BJ (cell line): ENCODE data around the gene TACC2. TPM values are rescaled to one million over a fixed set of nuclear protein-coding genes. Genes with fewer than 3 reads are reported as not detected.

ENCODE experiments used
- CTCF ChIA-PET: fragments of 350-600 bp; formaldehyde crosslinking; extraction: SDS; loops from one replicate; lab custom pipeline; 2021; ENCODE audit warnings: antibody characterized with exemption, inconsistent platforms; lab: Yijun Ruan, JAX
- POLR2A ChIA-PET: fragments of 300-600 bp; sonication (Branson Sonifier 250); formaldehyde crosslinking; extraction: SDS; loops from one replicate; lab custom pipeline; 2021; ENCODE audit warnings: antibody characterized with exemption; lab: Charles Lee
- DNase-seq: peaks from one replicate; pipeline ENCODE4 v3.0.0-alpha.2; 2011; ENCODE audit warnings: low read depth
- H3K27me3 ChIP-seq: 2 replicates; pipeline ENCODE4 v1.6.0; 2011; ENCODE audit warnings: low read length; ENCODE audit not compliant: control insufficient read depth, insufficient read depth
- H3K36me3 ChIP-seq: 2 replicates; pipeline ENCODE4 v1.5.1; 2011; ENCODE audit warnings: low read length; ENCODE audit not compliant: control insufficient read depth, insufficient read depth
- H3K4me3 ChIP-seq: 2 replicates; pipeline ENCODE4 v1.5.1; 2011; ENCODE audit warnings: low read depth, mild to moderate bottlenecking, control low read depth, low read length
- CTCF ChIP-seq: IDR thresholded peaks from 2 replicates; pipeline ENCODE4 v1.5.1; 2011; ENCODE audit warnings: low read depth, mild to moderate bottlenecking, control low read depth, inconsistent platforms, low read length, moderate library complexity; ENCODE audit not compliant: insufficient read depth
- polyA plus RNA-seq: library from polyadenylated mRNA; depleted of rRNA; stranded (reverse); fragments of >200 nt; gene quantifications from 2 replicates; pipeline ENCODE4 v1.2.3, GENCODE V29; 2011

TACC2 gene
- polyA plus RNA-seq, 1 experiment = 10.4 TPM

DNA sequence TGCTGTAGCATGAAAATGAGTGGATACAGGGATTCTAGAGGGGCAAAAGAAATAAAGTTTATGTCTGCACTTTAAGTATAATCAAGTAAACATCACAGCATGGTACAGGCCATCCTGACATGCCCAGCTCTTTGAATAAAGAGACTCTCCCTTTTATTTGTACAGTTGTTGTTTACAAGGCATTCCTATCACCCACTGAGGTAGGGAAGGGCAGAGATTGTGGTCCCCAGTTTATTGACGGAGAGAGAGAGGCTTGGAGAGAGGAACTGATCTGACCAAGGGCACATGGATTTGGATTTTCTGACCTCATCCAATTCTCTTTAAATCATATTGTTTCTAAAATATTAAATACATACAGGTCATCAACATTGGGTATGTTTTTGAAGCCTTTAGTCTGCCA, 53.9 kb downstream of the TACC2 start:
- POLR2A ChIA-PET = no interaction called here
- Histone ChIP-seq H3K4me3 (no peak overlapping the region), H3K36me3 (no peaks in the 10 kb centered on the region), H3K27me3 (peaks cover 7% of the 10 kb centered on the region)
- no peak for DNase-seq
- CTCF ChIA-PET = interaction anchor here (0.8 to 1.6 kb wide), 3 partner anchors 9 to 12 kb away, joined by 3 to 10 read pairs (median 4); no protein-coding TSS in a partner anchor
- no peak for TF ChIP-seq CTCF

DNA sequence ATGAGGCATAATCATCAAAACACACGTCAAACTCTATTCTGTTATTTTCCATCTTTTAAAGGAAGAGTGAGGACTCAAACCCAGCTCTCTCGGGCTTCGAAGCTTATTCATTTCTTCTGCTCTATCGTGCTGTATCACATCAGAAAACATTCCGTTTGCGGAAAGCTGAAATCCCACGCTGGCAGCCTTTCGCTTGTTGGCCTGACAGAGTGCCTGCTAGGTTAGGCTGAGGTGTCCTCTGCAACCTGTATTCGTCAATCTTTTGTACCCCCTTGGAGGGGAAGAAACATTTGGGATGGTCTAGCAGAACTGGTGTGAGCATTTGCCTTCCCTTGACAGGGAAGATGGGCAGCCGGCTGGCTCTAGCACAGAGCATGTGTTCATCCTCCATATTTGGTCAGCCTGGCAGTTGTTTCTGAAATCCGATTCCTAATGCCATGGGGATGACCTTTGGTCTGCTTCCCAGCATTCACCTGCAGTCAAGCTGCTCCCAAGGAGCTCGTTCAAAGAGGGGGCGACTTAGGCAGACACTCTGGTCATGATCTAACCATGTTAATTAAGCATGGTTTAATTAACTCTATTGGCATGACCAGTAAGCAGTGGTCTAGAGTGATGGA, 55.2 kb downstream of the TACC2 start:
- TF ChIP-seq CTCF = no peak
- no peak overlapping the region for H3K4me3 ChIP-seq
- DNase-seq = no peak
- peaks cover 7% of the 10 kb centered on the region for H3K27me3 ChIP-seq
- no peaks in the 10 kb centered on the region for H3K36me3 ChIP-seq
- CTCF ChIA-PET = no interaction called here
- POLR2A ChIA-PET = no interaction called here

DNA sequence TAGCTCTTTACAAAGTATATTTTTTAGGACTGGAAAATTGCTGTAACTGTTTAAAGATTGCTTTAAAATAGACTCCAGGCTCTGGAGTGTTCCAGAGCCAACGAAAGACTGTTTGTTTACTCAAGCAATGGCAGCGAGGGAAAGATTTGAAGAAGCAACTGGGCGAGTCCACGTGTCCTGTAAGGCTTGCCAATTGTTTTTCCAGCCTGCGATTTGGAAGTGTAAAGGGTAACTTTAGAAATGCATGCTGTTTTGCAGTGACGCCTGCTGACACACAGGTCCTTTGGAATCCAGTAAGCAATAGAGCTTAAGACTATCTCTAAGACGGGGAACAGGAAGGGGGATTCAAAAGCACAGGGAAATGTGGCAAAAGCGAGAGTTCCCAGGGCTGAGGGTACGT, 55.8 kb downstream of the TACC2 start:
- DNase-seq = no peak
- Histone ChIP-seq H3K27me3 (peaks cover 7% of the 10 kb centered on the region), H3K36me3 (no peaks in the 10 kb centered on the region), H3K4me3 (no peak overlapping the region)
- no peak for TF ChIP-seq CTCF
- POLR2A ChIA-PET = no interaction called here
- CTCF ChIA-PET = no interaction called here

DNA sequence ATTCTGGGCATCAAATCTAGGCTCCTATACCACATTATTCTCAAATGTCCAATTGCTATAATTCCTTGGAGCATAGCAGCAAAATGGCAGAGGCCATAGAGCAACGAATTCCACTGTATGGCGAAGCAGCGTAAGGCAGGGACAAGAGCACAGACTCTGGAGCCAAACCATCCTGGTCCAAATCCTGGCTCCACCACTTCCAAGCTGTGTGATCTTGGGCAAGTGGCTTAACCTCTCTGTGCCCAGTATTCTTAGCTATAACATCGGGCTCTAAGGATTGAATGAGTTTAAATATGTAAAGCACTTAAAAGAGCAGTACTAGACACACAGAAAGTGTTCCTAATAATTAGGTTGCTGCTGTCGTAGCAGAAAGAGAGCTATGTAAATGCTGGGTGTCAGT, 56.2 kb downstream of the TACC2 start:
- no peak for DNase-seq
- ChIA-PET CTCF (interaction anchor here (0.9 to 1.6 kb wide), 2 partner anchors 9 to 10 kb away, joined by 3 to 4 read pairs; no protein-coding TSS in a partner anchor), POLR2A (no interaction called here)
- TF ChIP-seq CTCF = no peak
- Histone ChIP-seq H3K27me3 (peaks cover 3% of the 10 kb centered on the region), H3K36me3 (no peaks in the 10 kb centered on the region), H3K4me3 (no peak overlapping the region)

DNA sequence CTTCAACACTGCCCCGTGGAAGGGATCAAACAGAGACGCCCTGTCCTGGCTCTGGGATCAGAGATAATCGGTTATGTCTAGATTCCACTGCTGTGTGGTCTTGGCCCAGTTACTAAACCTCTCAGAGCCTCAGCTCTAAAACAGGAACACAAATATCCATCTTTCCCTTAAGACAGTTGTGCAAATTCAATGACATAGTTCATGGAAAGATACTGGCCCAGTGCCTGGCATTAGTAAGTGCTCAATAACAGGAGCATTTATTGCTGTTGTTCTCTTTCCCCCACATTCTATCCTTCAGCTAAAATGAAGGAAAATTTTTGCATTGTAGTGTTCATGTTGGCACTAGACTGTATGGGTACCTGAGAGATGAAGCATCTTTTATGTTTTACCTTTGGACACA, 58.6 kb downstream of the TACC2 start:
- Histone ChIP-seq H3K36me3 (no peaks in the 10 kb centered on the region), H3K27me3 (peaks cover 1% of the 10 kb centered on the region; the same call in 1 of the 2 replicates), H3K4me3 (no peak overlapping the region)
- DNase-seq = no peak
- no peak for TF ChIP-seq CTCF
- ChIA-PET POLR2A (no interaction called here), CTCF (interaction anchor here (0.7 kb wide), 1 partner anchor 48 kb away, joined by 3 read pairs; no protein-coding TSS in a partner anchor)
